NB4 (cell line): Measurements from ENCODE around the gene LTF.

Experiments
- DNase-seq: peaks from one replicate; pipeline ENCODE4 v3.0.0; 2010; ENCODE audit warnings: low read depth
- H3K4me3 ChIP-seq: one replicate; pipeline ENCODE4 v1.5.1; 2011; ENCODE audit warnings: mild to moderate bottlenecking, low read depth, low read length, moderate library complexity
- MYC ChIP-seq: IDR thresholded peaks from 2 replicates; pipeline ENCODE4 v1.6.1; 2011; ENCODE audit warnings: low read depth, low read length
- POLR2A ChIP-seq: IDR thresholded peaks from 2 replicates; pipeline ENCODE4 v1.6.1; 2011; ENCODE audit warnings: mild to moderate bottlenecking; ENCODE audit not compliant: insufficient read length; ENCODE audit errors: extremely low read depth
- TF ChIP-seq, protein P1 (sequence below): IDR thresholded peaks from 2 replicates; pipeline ENCODE4 v1.6.1; 2011; ENCODE audit warnings: low read depth, low read length
- TF ChIP-seq, protein P2 (sequence below): IDR thresholded peaks from one replicate; pipeline ENCODE4 v1.5.1; 2012; ENCODE audit warnings: low read depth, low read length

The LTF gene

DNA sequence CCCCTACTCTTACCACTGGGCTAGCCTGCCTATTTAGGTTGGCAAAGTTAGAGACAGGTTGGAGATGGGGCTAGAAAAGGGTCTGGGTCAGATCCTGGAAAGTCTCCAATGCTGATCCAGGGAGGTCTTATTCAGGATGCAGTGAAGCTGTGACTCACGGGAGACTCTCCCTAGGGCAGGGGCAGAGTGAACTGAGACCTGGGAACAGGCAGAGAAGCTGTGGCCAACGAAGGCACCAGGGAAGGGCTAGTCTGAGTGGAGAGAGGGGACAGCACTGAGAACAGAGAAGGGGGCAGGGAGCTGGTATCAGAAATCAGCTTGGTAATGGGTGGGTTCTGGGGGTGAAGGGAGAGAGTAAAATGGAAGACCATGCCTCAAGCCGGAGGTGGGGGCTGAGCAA is 2.2 kb downstream of the LTF start:
- TF ChIP-seq POLR2A (no peak), MYC (no peak)
- TF ChIP-seq, protein P1, sequence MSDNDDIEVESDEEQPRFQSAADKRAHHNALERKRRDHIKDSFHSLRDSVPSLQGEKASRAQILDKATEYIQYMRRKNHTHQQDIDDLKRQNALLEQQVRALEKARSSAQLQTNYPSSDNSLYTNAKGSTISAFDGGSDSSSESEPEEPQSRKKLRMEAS: no peak
- TF ChIP-seq, protein P2, sequence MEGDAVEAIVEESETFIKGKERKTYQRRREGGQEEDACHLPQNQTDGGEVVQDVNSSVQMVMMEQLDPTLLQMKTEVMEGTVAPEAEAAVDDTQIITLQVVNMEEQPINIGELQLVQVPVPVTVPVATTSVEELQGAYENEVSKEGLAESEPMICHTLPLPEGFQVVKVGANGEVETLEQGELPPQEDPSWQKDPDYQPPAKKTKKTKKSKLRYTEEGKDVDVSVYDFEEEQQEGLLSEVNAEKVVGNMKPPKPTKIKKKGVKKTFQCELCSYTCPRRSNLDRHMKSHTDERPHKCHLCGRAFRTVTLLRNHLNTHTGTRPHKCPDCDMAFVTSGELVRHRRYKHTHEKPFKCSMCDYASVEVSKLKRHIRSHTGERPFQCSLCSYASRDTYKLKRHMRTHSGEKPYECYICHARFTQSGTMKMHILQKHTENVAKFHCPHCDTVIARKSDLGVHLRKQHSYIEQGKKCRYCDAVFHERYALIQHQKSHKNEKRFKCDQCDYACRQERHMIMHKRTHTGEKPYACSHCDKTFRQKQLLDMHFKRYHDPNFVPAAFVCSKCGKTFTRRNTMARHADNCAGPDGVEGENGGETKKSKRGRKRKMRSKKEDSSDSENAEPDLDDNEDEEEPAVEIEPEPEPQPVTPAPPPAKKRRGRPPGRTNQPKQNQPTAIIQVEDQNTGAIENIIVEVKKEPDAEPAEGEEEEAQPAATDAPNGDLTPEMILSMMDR: no peak
- no peak overlapping the region for H3K4me3 ChIP-seq
- no peak for DNase-seq

DNA sequence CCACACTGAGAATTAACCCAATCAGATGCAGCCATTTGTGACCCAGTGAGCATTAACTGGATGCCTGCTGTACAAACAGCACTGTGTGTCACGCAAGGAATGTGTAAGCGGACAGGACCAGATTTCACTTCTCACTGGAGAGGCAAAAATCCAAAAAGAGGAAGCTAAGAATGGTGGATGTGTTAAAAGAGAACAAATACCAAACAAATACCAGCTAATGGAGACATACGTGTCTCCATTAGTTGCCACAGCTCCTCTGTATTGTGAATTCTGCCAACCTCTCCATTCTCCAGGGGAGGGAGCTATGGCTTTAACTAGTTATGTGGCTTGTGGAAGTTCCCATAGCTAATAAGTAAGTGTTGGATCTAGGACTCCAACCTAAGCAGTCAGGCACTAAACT is 2.6 kb downstream of the LTF start:
- TF ChIP-seq, protein P1: no peak
- DNase-seq: peak; percentile 22
- H3K4me3 ChIP-seq: no peak overlapping the region

DNA sequence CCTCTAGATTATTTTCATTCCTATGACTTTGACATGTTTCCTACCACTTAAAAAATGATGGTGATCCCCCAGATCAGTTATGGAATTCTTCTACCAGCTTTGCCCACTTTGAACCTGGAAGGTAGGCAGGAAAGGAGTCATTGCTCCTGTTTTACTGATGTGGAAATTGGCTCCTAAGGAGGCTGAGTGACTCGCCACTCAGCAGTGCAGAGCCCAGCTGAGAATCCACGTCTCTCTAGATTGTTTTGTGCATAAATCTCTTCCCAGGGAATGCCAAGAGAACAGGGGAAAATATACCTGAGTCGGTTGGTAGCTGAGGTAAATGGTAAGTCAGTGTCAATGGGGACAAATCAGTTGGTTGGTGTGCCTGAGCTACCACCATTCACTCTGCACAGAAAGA is 4.7 kb downstream of the LTF start:
- TF ChIP-seq MYC: no peak
- no peak for DNase-seq
- no peak overlapping the region for H3K4me3 ChIP-seq

DNA sequence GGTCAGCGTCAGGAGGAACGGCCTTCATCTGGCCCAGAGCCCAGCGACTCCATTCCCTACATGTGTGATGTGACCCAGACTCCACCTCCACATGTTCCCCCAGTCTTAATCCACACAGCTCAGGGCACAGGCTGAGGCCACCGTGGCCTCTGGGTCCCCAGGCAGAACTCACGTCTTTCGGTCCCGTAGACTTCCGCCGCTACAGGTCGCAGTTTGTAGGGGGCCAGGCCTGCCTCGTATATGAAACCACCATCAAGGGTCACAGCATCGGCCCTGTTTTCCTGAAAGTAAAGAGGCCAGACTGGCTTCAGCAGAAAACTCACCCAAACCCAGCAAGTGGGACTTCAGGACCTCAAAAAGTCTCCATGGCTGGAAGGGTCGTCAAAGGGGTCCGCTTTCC is 8.6 kb downstream of the LTF start:
- no peak for DNase-seq
- TF ChIP-seq POLR2A: no peak
- TF ChIP-seq, protein P1: no peak
- TF ChIP-seq MYC: no peak
- TF ChIP-seq, protein P2: no peak
- H3K4me3 ChIP-seq: no peak overlapping the region

DNA sequence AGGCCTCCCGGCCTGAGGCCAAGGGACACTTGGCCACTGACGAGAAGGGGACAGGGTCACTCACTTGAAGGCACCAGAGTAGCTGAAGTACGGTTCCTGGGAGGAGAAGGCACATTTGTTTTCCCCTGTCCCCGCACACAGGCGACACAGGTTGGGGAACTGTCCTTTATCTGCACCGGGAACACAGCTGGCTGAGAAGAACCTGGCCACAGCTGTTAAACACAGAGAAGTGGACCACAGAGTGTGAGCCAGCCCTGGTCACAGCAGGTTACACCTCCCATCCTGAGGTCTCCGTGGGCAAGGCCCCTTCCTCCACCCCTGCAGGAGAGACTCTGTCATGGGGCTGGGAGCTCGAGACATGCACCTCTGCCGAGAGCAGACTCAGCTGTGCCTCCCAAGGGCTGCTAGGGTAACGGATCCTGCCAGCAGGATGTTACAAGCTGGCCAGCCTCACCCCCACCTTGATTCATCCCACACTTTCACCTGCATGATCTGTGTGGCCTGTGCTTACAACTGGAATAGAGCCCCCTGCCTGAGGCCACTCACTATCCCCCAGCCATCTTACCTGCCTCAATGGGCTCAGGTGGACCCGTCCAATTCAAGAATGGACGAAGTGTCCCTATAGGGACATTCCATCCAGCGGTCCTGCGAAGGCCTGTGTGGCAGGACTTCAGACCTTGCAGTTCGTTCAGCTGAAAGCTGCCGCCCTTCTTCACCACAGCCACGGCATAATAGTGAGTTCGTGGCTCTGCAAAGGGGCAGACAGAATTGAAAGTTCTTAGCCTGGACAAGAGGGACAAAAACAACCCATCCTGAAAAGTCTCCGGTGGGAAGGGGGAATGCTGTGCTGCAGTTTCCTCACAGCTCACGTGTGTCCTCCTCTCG is 9.2 kb downstream of the LTF start:
- no peak overlapping the region for H3K4me3 ChIP-seq
- no peak for DNase-seq
- TF ChIP-seq, protein P2: no peak
- no peak for TF ChIP-seq POLR2A
- TF ChIP-seq, protein P1: no peak

DNA sequence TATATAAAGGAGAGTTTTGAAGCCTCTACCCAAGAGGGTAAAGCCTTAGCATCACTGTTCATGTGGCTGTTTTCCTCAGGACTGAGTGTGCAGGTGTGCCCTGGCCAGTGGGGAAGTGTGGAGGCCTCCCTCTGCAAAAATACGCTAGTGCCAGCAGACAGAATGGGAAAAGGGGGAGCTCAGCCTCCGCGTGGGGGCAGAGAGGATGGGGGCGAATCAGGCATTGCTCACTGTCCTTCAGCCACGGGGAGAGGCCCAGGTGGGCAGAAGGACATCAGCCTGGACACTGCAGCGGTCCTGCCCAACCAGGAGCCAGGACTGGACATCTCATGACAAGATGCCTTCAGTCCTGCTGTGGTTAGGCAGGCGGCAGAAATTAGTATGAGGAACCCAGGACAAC is 10.1 kb downstream of the LTF start:
- TF ChIP-seq POLR2A (no peak), MYC (no peak)
- TF ChIP-seq, protein P1: no peak
- TF ChIP-seq, protein P2: no peak
- H3K4me3 ChIP-seq: no peak overlapping the region
- no peak for DNase-seq
